ENCODE data around the gene FOXI3. TPM values are rescaled to one million over a fixed set of nuclear protein-coding genes. Genes with fewer than 3 reads are reported as not detected.
"Not testable (repeated sequence)": the region's sequence is repeated elsewhere in the genome, so short reads cannot be mapped to it uniquely, and the experiment has no call there.

Gene FOXI3
- total RNA-seq, 2 donors from 2014 or later: not detected

DNA sequence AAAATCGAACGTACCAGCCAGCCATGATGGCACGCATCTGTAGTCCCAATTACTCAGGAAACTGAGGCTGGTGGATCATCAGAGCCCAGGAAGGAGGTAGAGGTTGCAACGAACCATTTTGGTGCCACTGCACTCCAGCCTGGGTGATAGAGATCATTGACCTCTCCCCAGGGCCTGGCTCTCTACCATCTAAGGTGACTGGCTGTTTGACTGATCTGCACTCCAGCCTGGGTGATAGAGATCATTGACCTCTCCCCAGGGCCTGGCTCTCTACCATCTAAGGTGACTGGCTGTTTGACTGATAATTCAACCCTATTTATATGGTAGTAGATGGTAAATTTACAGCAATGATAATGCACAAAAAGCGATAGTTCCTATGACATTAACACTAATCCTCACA is 43.6 kb downstream of the FOXI3 start:
- not testable (repeated sequence) for H3K4me1 Mint-ChIP-seq (ENCODE audit: low read depth in 2 of 2); H3K27ac Mint-ChIP-seq; ATAC-seq; DNase-seq (ENCODE audit: low spot score); H3K27me3 Mint-ChIP-seq; H3K4me3 Mint-ChIP-seq; H3K9me3 Mint-ChIP-seq; H3K36me3 Mint-ChIP-seq

DNA sequence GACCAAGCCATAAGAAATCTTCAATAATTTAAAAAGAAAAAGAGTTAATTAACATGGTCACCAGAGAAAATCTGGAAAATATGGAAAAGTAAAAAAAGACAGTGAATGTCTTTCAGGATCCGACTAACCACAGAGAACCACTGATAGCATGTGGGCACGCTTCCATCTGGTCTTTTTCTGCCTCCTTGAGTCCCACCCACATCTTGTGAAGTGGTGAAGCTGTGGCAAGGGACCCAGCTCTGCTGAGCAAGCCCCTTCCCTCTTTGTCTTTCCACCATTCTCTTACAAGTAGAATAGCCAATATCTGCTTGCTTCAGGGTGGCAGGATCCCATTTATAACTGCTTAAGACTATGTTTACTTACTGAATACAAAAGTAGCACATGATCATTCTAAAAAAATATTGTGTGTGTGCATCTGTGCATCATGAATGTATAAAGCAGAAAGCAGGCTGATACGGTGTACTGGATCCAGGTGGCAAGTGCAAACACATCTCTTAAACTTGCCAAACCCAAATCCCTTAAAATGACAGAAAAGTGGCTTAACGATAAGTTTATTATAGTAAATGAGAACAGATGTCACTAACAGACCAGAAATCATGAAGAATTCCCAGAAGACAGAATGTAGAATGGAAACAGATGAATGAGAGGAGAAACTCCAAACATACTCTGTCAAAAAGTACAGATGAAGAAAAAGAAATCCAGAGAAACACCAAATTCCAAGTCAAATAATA is 52.3 kb downstream of the FOXI3 start:
- H3K4me1 Mint-ChIP-seq (ENCODE audit: low read depth in 2 of 2): no peaks in the 10 kb centered on the region
- no peaks in the 10 kb centered on the region for H3K9me3 Mint-ChIP-seq
- ATAC-seq (no peak), DNase-seq (ENCODE audit: low spot score) (no peak)
- peaks cover 7 to 20% of the 10 kb centered on the region in 2 donors for H3K27me3 Mint-ChIP-seq
- H3K36me3 Mint-ChIP-seq: no peaks in the 10 kb centered on the region
- no peak overlapping the region for H3K4me3 Mint-ChIP-seq
- no peak overlapping the region for H3K27ac Mint-ChIP-seq

DNA sequence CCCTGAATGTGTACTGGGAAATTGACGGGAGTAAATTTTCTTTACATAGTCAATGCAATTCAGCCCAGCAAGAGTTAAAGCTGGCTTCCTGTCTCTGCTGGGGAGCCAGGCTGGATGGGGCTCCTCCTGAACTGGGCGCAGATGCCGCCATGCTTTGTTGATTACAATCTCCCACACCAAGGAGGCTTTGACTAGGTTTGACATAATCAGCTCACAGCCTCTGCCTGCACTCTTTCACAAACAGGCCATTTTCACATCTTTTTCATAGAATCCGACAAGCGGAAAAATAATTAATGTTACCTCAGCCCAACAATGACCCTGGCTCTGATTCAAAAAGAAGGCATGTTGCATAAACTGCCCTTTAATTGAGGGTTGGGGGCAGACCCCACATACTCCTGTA is 54.3 kb downstream of the FOXI3 start:
- Mint-ChIP-seq H3K9me3 (no peaks in the 10 kb centered on the region), H3K36me3 (no peaks in the 10 kb centered on the region), H3K27ac (no peak overlapping the region), H3K4me1 (ENCODE audit: low read depth in 2 of 2) (no peaks in the 10 kb centered on the region), H3K4me3 (no peak overlapping the region), H3K27me3 (peaks cover 12 to 13% of the 10 kb centered on the region in 2 donors)
- ATAC-seq (no peak), DNase-seq (ENCODE audit: low spot score) (no peak)

Other genes with a start within 250 kb of the FOXI3 start
- gene EIF2AK3, start 174.8 kb upstream of the FOXI3 start, total RNA-seq: 10 to 100 TPM; 32.4 to 34.1 TPM
- 10 to 100 TPM; 44.6 to 53.5 TPM for gene RPIA, start 239.0 kb upstream of the FOXI3 start, total RNA-seq

Data from natural killer cell treated with Interleukin-12 subunit alpha and Interleukin-12 subunit beta and Interleukin-15 and Interleukin-18, amount 100 ng/mL, for 72 hours (primary cell).